Spleen (tissue), 11 donors: ENCODE results near the gene TBC1D10A. TPM values are rescaled to one million over a fixed set of nuclear protein-coding genes. Genes with fewer than 3 reads are reported as not detected.
A peak's percentile ranks its signal among the peaks of the same experiment; 100 is the strongest.

ENCODE experiments used
- DNase-seq: peaks from one replicate; pipeline ENCODE4 v3.0.0-alpha.2; 2020
- H3K27ac ChIP-seq, 8 donors: fragments of 200-600 bp; sonication (generic) in 7 of 8; 1 replicate in 4 of 8; 2 replicates in 4 of 8; pipeline versions ENCODE4 v1.5.0 to v1.8.0; 2016 to 2021; ENCODE audit warnings: inconsistent platforms in 4 of 8, mild to moderate bottlenecking in 4 of 8, moderate library complexity in 1 of 8
- H3K27me3 ChIP-seq, 7 donors: fragments of 200-600 bp; sonication (generic) in 6 of 7; replicated peaks in 1 of 7; 1 replicate in 4 of 7; 2 replicates in 3 of 7; pipeline versions ENCODE4 v1.5.0 to v1.8.0; 2016 to 2021; ENCODE audit warnings: inconsistent platforms in 3 of 7, mild to moderate bottlenecking in 1 of 7
- H3K36me3 ChIP-seq, 6 donors: fragments of 200-600 bp; sonication (generic) in 5 of 6; 1 replicate in 4 of 6; 2 replicates in 2 of 6; pipeline versions ENCODE4 v1.5.0 to v1.8.0; 2016 to 2021; ENCODE audit warnings: inconsistent platforms in 2 of 6
- H3K4me1 ChIP-seq, 6 donors: fragments of 200-600 bp; sonication (generic) in 5 of 6; 1 replicate in 3 of 6; 2 replicates in 3 of 6; pipeline versions ENCODE4 v1.5.0 to v1.8.0; 2016 to 2021; ENCODE audit warnings: inconsistent platforms in 3 of 6
- H3K4me3 ChIP-seq, 8 donors: fragments of 200-600 bp; sonication (generic) in 7 of 8; 1 replicate in 4 of 8; 2 replicates in 4 of 8; pipeline versions ENCODE4 v1.5.0 to v1.8.0; 2016 to 2021; ENCODE audit warnings: inconsistent platforms in 4 of 8, mild to moderate bottlenecking in 4 of 8, moderate library complexity in 2 of 8
- H3K9me3 ChIP-seq, 8 donors: fragments of 200-600 bp; sonication (generic) in 7 of 8; 1 replicate in 4 of 8; 2 replicates in 4 of 8; pipeline versions ENCODE4 v1.5.0 to v1.8.0; 2016 to 2021; ENCODE audit warnings: inconsistent platforms in 4 of 8
- POLR2A ChIP-seq, 3 donors: fragments of 450-650 bp; IDR thresholded peaks; one replicate each; pipeline ENCODE4 v1.5.1; 2017; ENCODE audit warnings: antibody characterized with exemption in 3 of 3, mild to moderate bottlenecking in 1 of 3
- POLR2AphosphoS5 ChIP-seq, 3 donors: sonication (generic); formaldehyde crosslinking; IDR thresholded peaks; one replicate each; pipeline ENCODE4 v1.5.1; 2017; ENCODE audit warnings: antibody characterized with exemption in 3 of 3
- WGBS, 5 donors: extraction: QIAGEN DNeasy Blood & Tissue Kit in 3 of 5; methylation state at CpG; one replicate each; pipeline versions ENCODE4 v1.1.5 to v1.1.7; 2013 to 2018; 5-methylcytosine and 5-hydroxymethylcytosine counted together
- intact Hi-C: fragments of 100-400 bp; cut with DNase I; formaldehyde crosslinking; loops from one replicate; pipeline ENCODE4 v1.15.0; 2023; ENCODE audit warnings: low total_unique reads
- polyA plus RNA-seq, 3 donors: library from polyadenylated mRNA; stranded (reverse); fragments of 200-250 nt; gene quantifications; one replicate each; pipeline ENCODE4 v1.2.1, GENCODE V29; 2013
- total RNA-seq, 7 donors: library from RNA; depleted of rRNA in 3 of 7; stranded (reverse); fragments of >200 nt in 3 of 7; fragmentation: NEBNext Ultra II Directional in 4 of 7; extraction: Animal tissue kit (Norgen Biotek cat#: 25700) in 4 of 7; gene quantifications; one replicate each; pipeline versions ENCODE4 v1.1.0 to v1.2.1, GENCODE V29; 2016 to 2021
- TF ChIP-seq, protein P1 (sequence below), 11 experiments: fragments of 200-600 bp in 7 of 11; fragments of 450-650 bp in 4 of 11; sonication (generic) in 4 of 11; IDR thresholded peaks in 8 of 11; conservative IDR thresholded peaks in 3 of 11; 1 replicate in 7 of 11; 2 replicates in 4 of 11; pipeline versions ENCODE4 v1.4.0 to v1.8.0; 2016 to 2021; ENCODE audit warnings: antibody characterized with exemption in 11 of 11, inconsistent platforms in 4 of 11, mild to moderate bottlenecking in 1 of 11
- donor health status: healthy with polysubstance abuse.
- donor health status: DM: no; HTN: no; CAD: no; lungs with moderate emphysema.
- donor health status: DM: no; HTN: no; CAD: no.
- donor health status: Bipolar disorder and iron deficiency.
- donor health status: healthy.
- donor health status: DM: no; HTN: no; CAD: no.
- donor health status: DM: yes; HTN: yes; CAD: no.

The TBC1D10A gene
- total and polyA plus RNA-seq, 10 donors = 21.1 to 46.4 (median 33.1) TPM

DNA sequence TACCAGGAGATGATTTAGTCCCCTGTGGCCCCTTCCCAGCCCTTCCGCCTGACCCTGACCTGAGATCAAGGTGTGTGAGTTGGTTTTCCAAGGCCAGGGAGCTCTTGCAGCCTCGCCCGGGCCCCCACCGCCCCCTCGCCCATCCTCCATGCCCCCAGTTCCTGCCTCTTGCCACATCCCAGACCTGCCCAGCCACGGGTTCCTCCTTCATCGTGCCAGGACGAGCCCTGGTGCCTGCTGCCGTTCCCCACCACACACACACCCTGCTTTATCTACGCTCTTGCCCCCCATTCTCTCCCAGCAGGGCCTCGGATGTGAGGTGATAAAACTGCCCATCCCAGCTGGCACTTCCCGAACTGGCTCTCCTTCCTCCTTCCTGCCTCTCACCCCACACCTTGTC lies 78.8 kb downstream of the TBC1D10A start:
- WGBS, 5 donors = 37 to 67% (median 49%) methylated on average over 9 to 12 of the region's 12 CpGs

DNA sequence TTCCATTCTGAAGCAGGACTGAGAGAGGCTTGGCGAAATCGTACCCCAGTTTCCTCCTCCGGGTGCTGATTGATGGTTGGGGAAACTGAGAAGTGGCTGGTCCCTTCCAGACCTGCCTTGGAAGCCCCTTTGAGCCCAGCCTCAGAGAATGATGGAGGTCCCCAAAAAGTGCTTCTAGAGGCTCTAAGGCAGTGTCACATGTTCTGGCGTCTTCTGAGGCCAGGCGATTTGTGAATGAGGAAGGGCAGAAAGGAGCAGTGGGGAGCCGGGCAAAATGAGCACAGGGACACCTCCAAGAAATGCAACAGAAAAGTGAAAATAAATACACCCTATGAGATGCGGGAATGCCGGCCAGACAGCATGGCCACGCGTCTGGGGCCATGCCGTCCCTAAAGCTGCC lies 79.2 kb downstream of the TBC1D10A start:
- DNase-seq = no peak
- 63 to 77% (median 70%) methylated on average over 10 to 11 of the region's 11 CpGs for WGBS, 5 donors
- Histone ChIP-seq H3K4me1 (peaks cover 5 to 73% (median 40%) of the 10 kb centered on the region in 6 donors), H3K27me3 (peaks cover 0 to 48% (median 21%) of the 10 kb centered on the region in 7 donors), H3K9me3 (no peaks in the 10 kb centered on the region), H3K36me3 (no peaks in the 10 kb centered on the region), H3K4me3 (peak overlapping the region in 1 of 8 donors; percentile 67), H3K27ac (peak overlapping the region in 1 of 8 donors; percentile 14)
- intact Hi-C loops = no loop called here
- TF ChIP-seq, protein P1, sequence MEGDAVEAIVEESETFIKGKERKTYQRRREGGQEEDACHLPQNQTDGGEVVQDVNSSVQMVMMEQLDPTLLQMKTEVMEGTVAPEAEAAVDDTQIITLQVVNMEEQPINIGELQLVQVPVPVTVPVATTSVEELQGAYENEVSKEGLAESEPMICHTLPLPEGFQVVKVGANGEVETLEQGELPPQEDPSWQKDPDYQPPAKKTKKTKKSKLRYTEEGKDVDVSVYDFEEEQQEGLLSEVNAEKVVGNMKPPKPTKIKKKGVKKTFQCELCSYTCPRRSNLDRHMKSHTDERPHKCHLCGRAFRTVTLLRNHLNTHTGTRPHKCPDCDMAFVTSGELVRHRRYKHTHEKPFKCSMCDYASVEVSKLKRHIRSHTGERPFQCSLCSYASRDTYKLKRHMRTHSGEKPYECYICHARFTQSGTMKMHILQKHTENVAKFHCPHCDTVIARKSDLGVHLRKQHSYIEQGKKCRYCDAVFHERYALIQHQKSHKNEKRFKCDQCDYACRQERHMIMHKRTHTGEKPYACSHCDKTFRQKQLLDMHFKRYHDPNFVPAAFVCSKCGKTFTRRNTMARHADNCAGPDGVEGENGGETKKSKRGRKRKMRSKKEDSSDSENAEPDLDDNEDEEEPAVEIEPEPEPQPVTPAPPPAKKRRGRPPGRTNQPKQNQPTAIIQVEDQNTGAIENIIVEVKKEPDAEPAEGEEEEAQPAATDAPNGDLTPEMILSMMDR (IDR thresholded peaks at IDR 0.05 in 8 of 11, conservative IDR thresholded peaks at IDR 0.05 in 3 of 11) = no peak
- TF ChIP-seq POLR2A (IDR thresholded peaks at IDR 0.05) = no peak
- no peak for TF ChIP-seq POLR2AphosphoS5 (IDR thresholded peaks at IDR 0.05)

More for the DNA sequence above, 78.8 kb downstream of the TBC1D10A start:
- no peaks in the 10 kb centered on the region for H3K36me3 ChIP-seq
- H3K9me3 ChIP-seq = no peaks in the 10 kb centered on the region
- TF ChIP-seq, protein P1 (IDR thresholded peaks at IDR 0.05 in 8 of 11, conservative IDR thresholded peaks at IDR 0.05 in 3 of 11) = no peak
- no peak for TF ChIP-seq POLR2AphosphoS5 (IDR thresholded peaks at IDR 0.05)
- TF ChIP-seq POLR2A (IDR thresholded peaks at IDR 0.05) = no peak
- no peak for DNase-seq
- intact Hi-C loops = no loop called here
- H3K27ac ChIP-seq = no peak overlapping the region
- peaks cover 5 to 78% (median 44%) of the 10 kb centered on the region in 6 donors for H3K4me1 ChIP-seq
- no peak overlapping the region for H3K4me3 ChIP-seq
- peaks cover 0 to 48% (median 21%) of the 10 kb centered on the region in 7 donors for H3K27me3 ChIP-seq

DNA sequence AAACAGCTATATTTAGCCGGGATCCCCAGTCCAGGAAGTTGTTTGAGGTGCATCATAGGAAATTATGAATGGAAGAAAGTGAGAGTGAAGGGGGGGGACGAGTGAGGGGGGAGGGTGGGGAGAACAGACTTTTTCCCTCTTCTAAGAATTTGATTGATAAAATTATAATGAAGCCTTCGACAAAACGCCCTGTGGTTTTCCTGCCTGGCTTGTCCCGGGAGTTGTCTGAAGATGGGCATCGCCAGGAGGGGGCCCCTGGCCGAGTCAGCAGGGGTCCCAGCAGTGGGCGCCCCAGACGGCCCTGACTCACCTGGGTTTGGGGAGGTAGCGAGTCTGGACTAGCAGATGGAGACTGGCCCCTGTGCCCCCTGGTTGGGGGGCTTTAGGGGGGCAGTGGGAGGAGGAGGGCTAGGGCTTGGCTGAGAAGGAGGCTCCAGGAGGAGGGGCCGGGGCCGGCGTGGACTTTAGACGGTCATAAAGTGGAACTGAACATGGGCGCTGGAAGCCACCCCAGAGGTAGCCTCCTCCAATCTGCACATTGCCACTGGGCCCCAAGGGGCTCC lies 79.8 kb downstream of the TBC1D10A start:
- Histone ChIP-seq H3K36me3 (no peaks in the 10 kb centered on the region), H3K27ac (peak overlapping the region in 2 of 8 donors; percentile 44 to 49), H3K4me3 (peak overlapping the region in 5 of 8 donors; percentile 39 to 67 (median 44)), H3K27me3 (peaks cover 0 to 48% (median 21%) of the 10 kb centered on the region in 7 donors), H3K4me1 (peaks cover 5 to 67% (median 34%) of the 10 kb centered on the region in 6 donors), H3K9me3 (no peaks in the 10 kb centered on the region)
- no peak for DNase-seq
- intact Hi-C loops = no loop called here
- WGBS, 5 donors = 13 to 24% (median 19%) methylated on average over 15 of the region's 15 CpGs
- TF ChIP-seq POLR2AphosphoS5 (IDR thresholded peaks at IDR 0.05) (no peak), POLR2A (IDR thresholded peaks at IDR 0.05) (no peak)
- TF ChIP-seq, protein P1 (IDR thresholded peaks at IDR 0.05 in 8 of 11, conservative IDR thresholded peaks at IDR 0.05 in 3 of 11) = no peak

GRCh38 chr22:30245985-30246813 lies 80.5 kb downstream of the TBC1D10A start, which contains the start of gene LIF:
Gene LIF (minus strand): TSS chr22:30246759. CDS start chr22:30246695, 64 bp downstream.
- no peaks in the 10 kb centered on the region for H3K9me3 ChIP-seq
- H3K27ac ChIP-seq = peak within 1 kb of the TSS in 3 of 8 donors; percentile 2 to 49 (median 44)
- peak within 1 kb of the TSS; percentile 16 to 67 (median 40) for H3K4me3 ChIP-seq
- TF ChIP-seq POLR2A (IDR thresholded peaks at IDR 0.05) = no peak
- TF ChIP-seq, protein P1 (IDR thresholded peaks at IDR 0.05 in 8 of 11, conservative IDR thresholded peaks at IDR 0.05 in 3 of 11) = peak in 3 of 11 experiments; percentile 8 to 38 (median 19)
- peak in 1 of 3 donors; percentile 32 for TF ChIP-seq POLR2AphosphoS5 (IDR thresholded peaks at IDR 0.05)
- H3K27me3 ChIP-seq = peaks cover 0 to 48% (median 21%) of the 10 kb centered on the region in 7 donors
- peak; percentile 84 for DNase-seq
- WGBS, 5 donors = 2 to 5% (median 4%) methylated on average over 45 to 64 of the region's 64 CpGs
- intact Hi-C loops = no loop called here
- peaks cover 6 to 63% (median 33%) of the 10 kb centered on the region in 6 donors for H3K4me1 ChIP-seq
- no peaks in the 10 kb centered on the region for H3K36me3 ChIP-seq
